Measurements from ENCODE around the gene CCDC82.
A peak's percentile ranks its signal among the peaks of the same experiment; 100 is the strongest.

Gene CCDC82

DNA sequence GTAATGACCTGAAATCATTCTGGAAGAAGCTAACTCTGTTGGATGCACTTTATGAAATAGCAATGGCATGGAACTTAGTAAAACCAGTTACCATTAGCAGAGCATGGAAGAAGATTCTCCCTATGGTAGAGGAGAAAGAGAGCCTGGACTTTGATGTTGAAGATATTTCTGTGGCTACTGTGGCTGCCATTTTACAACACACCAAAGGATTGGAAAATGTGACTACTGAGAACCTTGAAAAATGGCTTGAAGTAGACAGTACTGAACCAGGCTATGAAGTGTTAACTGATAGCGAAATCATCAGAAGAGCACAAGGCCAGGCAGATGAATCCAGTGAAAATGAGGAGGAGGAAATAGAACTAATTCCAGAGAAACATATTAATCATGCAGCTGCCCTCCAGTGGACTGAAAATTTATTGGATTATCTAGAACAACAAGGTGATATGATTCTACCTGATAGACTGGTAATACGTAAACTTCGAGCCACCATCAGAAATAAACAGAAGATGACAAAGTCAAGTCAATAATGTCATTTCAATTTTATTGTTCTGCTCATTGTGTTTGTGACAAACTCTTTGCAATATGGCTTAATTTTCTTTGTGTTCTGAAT lies 2.1 kb upstream of the CCDC82 start:
- Histone ChIP-seq H3K36me3 (ENCODE audit: insufficient read depth, low read depth, low read length) (no peaks in the 10 kb centered on the region), H3K9me3 (ENCODE audit: insufficient read depth, low read depth, low read length) (no peaks in the 10 kb centered on the region), H3K9ac (ENCODE audit: low read depth, low read length) (no peak overlapping the region), H3K4me3 (ENCODE audit: low read length) (no peak overlapping the region), H3K27ac (ENCODE audit: low read length) (no peak overlapping the region), H3K4me1 (ENCODE audit: insufficient read depth, low read length) (peaks cover 4% of the 10 kb centered on the region; the same call in 1 of the 2 replicates), H3K27me3 (ENCODE audit: insufficient read depth, low read length) (no peaks in the 10 kb centered on the region)

DNA sequence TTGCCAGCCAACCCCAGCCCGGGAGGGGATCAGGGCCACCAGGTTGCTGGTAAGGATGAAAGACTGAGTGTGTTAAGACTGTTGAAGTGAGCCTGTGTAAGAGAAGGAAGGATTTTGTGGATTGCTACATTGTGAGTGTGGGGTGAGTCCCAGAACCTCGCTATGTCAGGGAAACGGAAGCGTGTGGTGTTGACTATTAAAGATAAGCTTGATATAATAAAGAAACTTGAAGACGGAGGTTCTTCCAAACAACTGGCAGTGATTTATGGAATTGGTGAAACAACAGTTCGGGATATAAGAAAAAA lies 728 bp upstream of the CCDC82 start:
- no peaks in the 10 kb centered on the region for H3K36me3 ChIP-seq (ENCODE audit: insufficient read depth, low read depth, low read length)
- peak overlapping the region; percentile 93 for H3K4me3 ChIP-seq (ENCODE audit: low read length)
- no peak overlapping the region for H3K27ac ChIP-seq (ENCODE audit: low read length)
- H3K9me3 ChIP-seq (ENCODE audit: insufficient read depth, low read depth, low read length) = no peaks in the 10 kb centered on the region
- H3K9ac ChIP-seq (ENCODE audit: low read depth, low read length) = peak overlapping the region; percentile 88; the same call in 1 of the 2 replicates
- H3K4me1 ChIP-seq (ENCODE audit: insufficient read depth, low read length) = peaks cover 4% of the 10 kb centered on the region; the same call in 1 of the 2 replicates
- no peaks in the 10 kb centered on the region for H3K27me3 ChIP-seq (ENCODE audit: insufficient read depth, low read length)

DNA sequence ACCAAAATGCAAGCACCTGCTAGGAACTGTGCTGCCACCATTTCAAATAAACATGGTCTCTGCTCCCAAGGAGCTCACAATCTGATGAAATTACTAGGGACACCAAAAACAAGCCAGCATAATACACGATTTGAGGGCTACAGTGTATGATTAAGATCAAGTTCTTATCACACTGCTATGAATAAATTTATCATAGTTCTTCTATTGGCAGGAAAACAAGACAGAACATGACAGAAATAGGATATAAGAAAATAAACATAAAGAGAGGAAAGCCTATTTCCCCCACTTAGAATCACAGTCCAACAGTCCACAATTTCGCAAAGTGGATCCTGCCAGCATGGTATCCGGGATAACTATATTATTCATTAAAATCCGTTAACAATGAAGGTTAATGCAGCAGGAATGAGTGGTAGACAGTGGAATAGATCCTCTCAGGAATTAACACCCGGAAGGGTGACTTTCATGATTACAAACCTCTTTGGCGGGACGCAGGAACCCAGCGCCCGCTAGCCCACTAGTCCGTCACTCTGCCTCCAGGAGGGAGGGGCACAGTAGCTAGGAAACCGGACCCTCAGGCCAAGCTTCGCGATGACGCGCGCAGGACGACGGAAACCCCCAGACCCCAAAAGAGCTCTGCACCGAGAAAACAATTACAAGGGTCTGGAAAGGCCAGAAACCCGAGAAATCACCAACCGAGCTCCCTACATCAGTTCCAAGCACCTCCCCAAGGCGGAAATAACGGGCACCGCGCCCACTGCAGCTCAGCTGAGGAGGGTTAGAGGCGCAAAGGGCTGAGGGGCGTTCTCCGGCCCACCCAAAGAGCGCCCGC lies 607 bp downstream of the CCDC82 start:
- Histone ChIP-seq H3K27me3 (ENCODE audit: insufficient read depth, low read length) (no peaks in the 10 kb centered on the region), H3K9me3 (ENCODE audit: insufficient read depth, low read depth, low read length) (no peaks in the 10 kb centered on the region), H3K4me3 (ENCODE audit: low read length) (peak overlapping the region; percentile 93), H3K9ac (ENCODE audit: low read depth, low read length) (peak overlapping the region; percentile 89), H3K4me1 (ENCODE audit: insufficient read depth, low read length) (peaks cover 4% of the 10 kb centered on the region; the same call in 1 of the 2 replicates), H3K36me3 (ENCODE audit: insufficient read depth, low read depth, low read length) (peaks cover 7% of the 10 kb centered on the region; the same call in 1 of the 2 replicates), H3K27ac (ENCODE audit: low read length) (peak overlapping the region; percentile 37)

DNA sequence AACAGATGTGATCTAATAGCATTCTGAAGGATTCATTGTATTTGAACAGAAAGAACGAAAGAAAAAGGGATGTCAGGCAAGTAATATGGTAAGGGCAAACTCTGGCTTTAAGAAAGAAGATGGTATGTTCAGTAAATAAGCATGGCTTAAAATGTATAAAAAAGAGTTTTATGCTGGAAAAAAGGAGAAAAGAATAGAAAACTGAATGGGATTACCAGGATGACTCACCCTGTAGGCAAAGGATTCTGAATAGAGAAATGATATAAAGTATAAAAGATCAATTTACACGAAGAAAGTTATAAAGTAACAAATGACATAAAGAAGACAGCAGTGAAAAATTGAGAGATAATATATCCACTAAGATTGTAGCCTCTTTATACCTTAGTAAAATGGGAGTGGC lies 4.5 kb downstream of the CCDC82 start:
- H3K36me3 ChIP-seq (ENCODE audit: insufficient read depth, low read depth, low read length) = peaks cover 26% of the 10 kb centered on the region
- no peaks in the 10 kb centered on the region for H3K9me3 ChIP-seq (ENCODE audit: insufficient read depth, low read depth, low read length)
- no peaks in the 10 kb centered on the region for H3K27me3 ChIP-seq (ENCODE audit: insufficient read depth, low read length)
- H3K4me3 ChIP-seq (ENCODE audit: low read length) = no peak overlapping the region
- H3K27ac ChIP-seq (ENCODE audit: low read length) = no peak overlapping the region
- no peak overlapping the region for H3K9ac ChIP-seq (ENCODE audit: low read depth, low read length)
- H3K4me1 ChIP-seq (ENCODE audit: insufficient read depth, low read length) = peaks cover 4% of the 10 kb centered on the region; the same call in 1 of the 2 replicates

DNA sequence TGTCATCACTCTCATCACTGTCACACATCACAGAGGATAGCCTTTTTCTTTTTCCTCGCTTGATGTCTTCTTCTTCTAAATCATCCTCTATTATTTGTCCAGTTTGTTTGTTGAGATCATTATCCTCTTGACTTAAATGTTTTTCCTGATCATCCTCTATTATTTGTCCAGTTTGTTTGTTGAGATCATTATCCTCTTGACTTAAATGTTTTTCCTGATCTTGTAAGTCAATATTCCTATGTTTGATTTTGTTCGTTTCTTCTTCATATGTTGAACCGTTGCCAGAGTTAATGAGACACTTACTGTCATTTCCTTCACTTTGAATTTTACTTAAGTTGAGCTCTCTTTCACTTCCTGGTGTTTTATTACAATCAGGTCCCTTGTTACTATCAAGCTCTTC lies 5.6 kb downstream of the CCDC82 start:
- Histone ChIP-seq H3K4me3 (ENCODE audit: low read length) (no peak overlapping the region), H3K27ac (ENCODE audit: low read length) (no peak overlapping the region), H3K9ac (ENCODE audit: low read depth, low read length) (no peak overlapping the region), H3K4me1 (ENCODE audit: insufficient read depth, low read length) (peaks cover 4% of the 10 kb centered on the region; the same call in 1 of the 2 replicates), H3K9me3 (ENCODE audit: insufficient read depth, low read depth, low read length) (no peaks in the 10 kb centered on the region), H3K27me3 (ENCODE audit: insufficient read depth, low read length) (no peaks in the 10 kb centered on the region), H3K36me3 (ENCODE audit: insufficient read depth, low read depth, low read length) (peaks cover 29% of the 10 kb centered on the region)

DNA sequence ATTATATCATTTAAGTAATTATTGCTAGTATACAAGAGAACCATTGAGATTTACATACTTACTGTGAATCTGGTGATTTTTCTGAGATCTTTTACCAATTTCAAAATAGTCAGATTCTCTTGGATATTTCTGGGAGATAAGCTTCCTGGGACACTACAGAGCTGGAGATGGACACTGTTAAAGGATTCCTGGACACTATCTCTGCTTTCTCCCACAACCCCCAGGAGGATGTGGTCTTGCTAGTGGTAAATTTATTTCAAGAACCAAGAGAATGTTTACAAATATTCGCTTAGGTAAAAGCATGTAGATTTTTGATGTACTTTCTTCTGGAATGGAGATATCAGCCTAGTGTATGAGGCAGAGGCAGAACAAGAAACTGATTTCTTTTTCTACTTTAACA lies 12.9 kb downstream of the CCDC82 start:
- Histone ChIP-seq H3K27me3 (ENCODE audit: insufficient read depth, low read length) (no peaks in the 10 kb centered on the region), H3K4me3 (ENCODE audit: low read length) (no peak overlapping the region), H3K4me1 (ENCODE audit: insufficient read depth, low read length) (no peaks in the 10 kb centered on the region), H3K9me3 (ENCODE audit: insufficient read depth, low read depth, low read length) (no peaks in the 10 kb centered on the region), H3K36me3 (ENCODE audit: insufficient read depth, low read depth, low read length) (peaks cover 14% of the 10 kb centered on the region), H3K27ac (ENCODE audit: low read length) (no peak overlapping the region), H3K9ac (ENCODE audit: low read depth, low read length) (no peak overlapping the region)

DNA sequence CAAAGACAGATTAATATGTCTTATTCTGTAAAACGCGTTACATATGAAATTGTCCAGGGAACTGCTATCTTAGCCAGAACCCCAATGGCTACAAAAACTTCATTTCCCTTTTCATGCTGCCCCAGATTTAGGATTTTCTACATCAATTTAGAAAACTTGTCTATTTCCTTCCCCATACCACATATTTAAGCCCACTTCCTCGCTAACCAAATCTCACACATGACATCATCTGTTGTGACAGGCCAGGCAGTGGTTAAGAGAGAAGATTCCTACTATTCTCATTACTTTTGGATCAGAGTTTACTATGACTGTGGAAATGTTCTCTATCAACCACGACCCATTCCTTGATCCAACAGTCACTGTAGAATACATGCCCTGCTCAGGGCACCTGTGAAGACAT lies 15.9 kb downstream of the CCDC82 start:
- Histone ChIP-seq H3K36me3 (ENCODE audit: insufficient read depth, low read depth, low read length) (0 out of 2 replicates have a peak, but pooled peaks cover 16% of the 10 kb centered on the region), H3K27me3 (ENCODE audit: insufficient read depth, low read length) (no peaks in the 10 kb centered on the region), H3K9ac (ENCODE audit: low read depth, low read length) (no peak overlapping the region), H3K4me3 (ENCODE audit: low read length) (no peak overlapping the region), H3K4me1 (ENCODE audit: insufficient read depth, low read length) (no peaks in the 10 kb centered on the region), H3K27ac (ENCODE audit: low read length) (no peak overlapping the region), H3K9me3 (ENCODE audit: insufficient read depth, low read depth, low read length) (no peaks in the 10 kb centered on the region)

DNA sequence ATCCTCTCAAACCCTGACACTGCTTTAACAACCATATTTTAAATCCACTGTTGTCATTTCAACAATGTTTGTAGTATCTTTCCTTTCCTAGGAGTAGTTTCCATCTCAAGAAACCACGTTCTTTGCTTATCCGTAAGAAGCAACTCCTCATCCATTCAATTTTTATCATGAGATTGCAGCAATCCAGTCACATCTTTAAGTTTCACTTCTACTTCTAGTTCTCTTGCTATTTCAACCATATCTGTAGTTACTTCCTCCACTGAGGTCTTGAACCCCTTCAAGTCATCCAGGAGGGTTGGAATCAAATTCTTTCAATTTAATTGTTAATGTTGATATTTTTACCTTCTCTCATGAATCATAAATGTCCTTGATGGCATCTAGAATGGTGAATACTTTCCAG lies 22.4 kb downstream of the CCDC82 start:
- H3K9ac ChIP-seq (ENCODE audit: low read depth, low read length) = no peak overlapping the region
- peaks cover 28% of the 10 kb centered on the region for H3K36me3 ChIP-seq (ENCODE audit: insufficient read depth, low read depth, low read length)
- no peak overlapping the region for H3K4me3 ChIP-seq (ENCODE audit: low read length)
- H3K9me3 ChIP-seq (ENCODE audit: insufficient read depth, low read depth, low read length) = no peaks in the 10 kb centered on the region
- H3K27ac ChIP-seq (ENCODE audit: low read length) = no peak overlapping the region
- no peaks in the 10 kb centered on the region for H3K4me1 ChIP-seq (ENCODE audit: insufficient read depth, low read length)
- H3K27me3 ChIP-seq (ENCODE audit: insufficient read depth, low read length) = no peaks in the 10 kb centered on the region

DNA sequence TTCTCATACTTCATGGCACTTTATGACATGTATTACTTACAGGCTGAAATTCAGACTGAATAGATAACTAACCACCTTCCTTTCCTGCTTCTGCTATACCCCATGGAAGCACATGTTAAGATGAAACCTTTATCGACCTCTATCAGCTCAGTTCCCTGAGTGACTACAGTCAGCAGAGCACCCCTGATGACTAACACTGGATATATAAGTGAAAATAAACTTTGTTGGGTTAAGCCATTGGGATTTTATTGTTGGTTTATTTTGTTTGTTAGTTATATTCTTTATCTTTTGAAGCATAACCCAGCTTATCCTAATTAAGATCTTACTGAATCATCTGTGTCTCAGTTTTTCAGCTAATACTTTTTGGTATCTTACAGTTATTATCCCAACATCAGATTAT lies 23.7 kb downstream of the CCDC82 start:
- H3K27me3 ChIP-seq (ENCODE audit: insufficient read depth, low read length) = no peaks in the 10 kb centered on the region
- no peak overlapping the region for H3K4me3 ChIP-seq (ENCODE audit: low read length)
- H3K36me3 ChIP-seq (ENCODE audit: insufficient read depth, low read depth, low read length) = peaks cover 28% of the 10 kb centered on the region
- no peak overlapping the region for H3K27ac ChIP-seq (ENCODE audit: low read length)
- no peaks in the 10 kb centered on the region for H3K9me3 ChIP-seq (ENCODE audit: insufficient read depth, low read depth, low read length)
- H3K9ac ChIP-seq (ENCODE audit: low read depth, low read length) = no peak overlapping the region
- H3K4me1 ChIP-seq (ENCODE audit: insufficient read depth, low read length) = no peaks in the 10 kb centered on the region

DNA sequence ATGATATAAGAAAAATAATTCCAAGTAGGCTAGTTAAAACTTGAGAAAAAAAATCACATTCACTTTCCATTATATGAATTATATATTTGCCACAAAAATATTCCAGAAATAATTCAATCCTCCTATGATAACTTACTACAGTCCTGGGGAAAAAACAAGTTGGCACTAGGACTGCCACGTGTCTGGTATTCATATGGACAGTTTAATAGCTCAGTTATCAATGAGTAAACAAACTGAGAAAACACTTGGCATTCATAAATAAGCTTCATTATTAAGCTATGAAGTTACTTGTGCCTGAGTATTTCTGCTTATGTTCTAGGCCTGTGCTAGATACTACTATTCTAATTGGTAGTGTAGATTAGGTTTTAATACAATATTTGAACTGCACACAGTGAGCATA lies 24.2 kb downstream of the CCDC82 start:
- H3K36me3 ChIP-seq (ENCODE audit: insufficient read depth, low read depth, low read length) = peaks cover 25% of the 10 kb centered on the region
- H3K4me3 ChIP-seq (ENCODE audit: low read length) = no peak overlapping the region
- no peaks in the 10 kb centered on the region for H3K4me1 ChIP-seq (ENCODE audit: insufficient read depth, low read length)
- H3K27ac ChIP-seq (ENCODE audit: low read length) = no peak overlapping the region
- H3K27me3 ChIP-seq (ENCODE audit: insufficient read depth, low read length) = no peaks in the 10 kb centered on the region
- no peak overlapping the region for H3K9ac ChIP-seq (ENCODE audit: low read depth, low read length)
- H3K9me3 ChIP-seq (ENCODE audit: insufficient read depth, low read depth, low read length) = no peaks in the 10 kb centered on the region

DNA sequence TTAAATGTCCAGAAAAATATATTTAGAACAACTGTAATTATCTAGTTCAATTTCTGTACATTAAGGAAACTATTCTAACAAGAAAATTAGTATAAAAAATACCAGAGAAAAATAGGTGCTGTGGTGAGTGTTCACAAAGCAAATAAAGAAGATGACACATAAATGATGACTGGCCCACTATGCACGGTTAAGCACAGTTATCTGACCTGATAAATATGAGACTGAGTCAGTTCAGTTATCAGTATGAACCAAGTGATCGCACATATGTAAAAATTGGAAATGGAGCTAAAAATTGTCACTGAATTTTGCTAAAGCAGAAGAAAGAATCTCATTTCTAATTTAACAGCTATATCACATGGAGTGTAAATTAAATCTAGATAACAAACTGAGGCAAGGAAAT lies 27.9 kb downstream of the CCDC82 start:
- H3K9me3 ChIP-seq (ENCODE audit: insufficient read depth, low read depth, low read length) = no peaks in the 10 kb centered on the region
- H3K27me3 ChIP-seq (ENCODE audit: insufficient read depth, low read length) = no peaks in the 10 kb centered on the region
- H3K27ac ChIP-seq (ENCODE audit: low read length) = no peak overlapping the region
- H3K4me1 ChIP-seq (ENCODE audit: insufficient read depth, low read length) = no peaks in the 10 kb centered on the region; the same call in 1 of the 2 replicates
- H3K4me3 ChIP-seq (ENCODE audit: low read length) = no peak overlapping the region
- peaks cover 23% of the 10 kb centered on the region for H3K36me3 ChIP-seq (ENCODE audit: insufficient read depth, low read depth, low read length)
- no peak overlapping the region for H3K9ac ChIP-seq (ENCODE audit: low read depth, low read length)

DNA sequence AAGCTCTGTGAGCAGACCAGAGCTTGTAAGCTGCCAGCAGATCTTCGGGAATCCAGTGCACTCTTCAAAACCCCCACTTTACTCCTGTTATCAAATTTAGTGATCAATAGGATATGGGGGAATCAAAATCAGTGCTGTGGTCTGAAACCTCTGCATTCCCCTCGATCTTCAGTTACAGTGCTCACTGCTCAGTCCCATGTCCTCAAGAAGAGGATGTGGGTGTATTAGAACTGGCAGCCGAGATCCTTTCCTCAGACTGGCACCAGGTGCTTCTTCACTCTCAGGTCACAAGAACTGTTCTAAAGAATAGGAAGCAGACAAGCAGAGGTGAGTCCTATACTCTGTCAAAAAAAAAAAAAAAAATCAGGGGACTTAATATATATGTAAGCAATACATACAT lies 31.4 kb downstream of the CCDC82 start:
- peaks cover 23% of the 10 kb centered on the region for H3K36me3 ChIP-seq (ENCODE audit: insufficient read depth, low read depth, low read length)
- H3K9me3 ChIP-seq (ENCODE audit: insufficient read depth, low read depth, low read length) = no peaks in the 10 kb centered on the region
- no peaks in the 10 kb centered on the region; the same call in 1 of the 2 replicates for H3K4me1 ChIP-seq (ENCODE audit: insufficient read depth, low read length)
- no peak overlapping the region for H3K4me3 ChIP-seq (ENCODE audit: low read length)
- no peak overlapping the region for H3K27ac ChIP-seq (ENCODE audit: low read length)
- no peaks in the 10 kb centered on the region for H3K27me3 ChIP-seq (ENCODE audit: insufficient read depth, low read length)
- H3K9ac ChIP-seq (ENCODE audit: low read depth, low read length) = no peak overlapping the region
